ENCODE data around the gene CNOT11.
"Not testable (repeated sequence)": the region's sequence is repeated elsewhere in the genome, so short reads cannot be mapped to it uniquely, and the experiment has no call there.

The CNOT11 gene

GRCh38 chr2:101248756-101249155, 3.9 kb upstream of the CNOT11 start:
- DNase-seq, result not testable (repeated sequence)

GRCh38 chr2:101249826-101250225, 2.9 kb upstream of the CNOT11 start:
- no peak for DNase-seq

GRCh38 chr2:101251246-101251781, 1.4 kb upstream of the CNOT11 start:
- not testable (repeated sequence) for DNase-seq

GRCh38 chr2:101251844-101252407, 760 bp upstream of the CNOT11 start:
- DNase-seq, result peak; percentile 64

GRCh38 chr2:101253013-101253702, 472 bp downstream of the CNOT11 start:
- peak; percentile 33 for DNase-seq

GRCh38 chr2:101253703-101254450, 1.2 kb downstream of the CNOT11 start:
- no peak for DNase-seq

- DNase-seq, result no peak
Measured at GRCh38 chr2:101255501-101255900, 2.8 kb downstream of the CNOT11 start.

- DNase-seq, result no peak
Measured at GRCh38 chr2:101256316-101256715, 3.6 kb downstream of the CNOT11 start.

GRCh38 chr2:101258804-101259203, 6.1 kb downstream of the CNOT11 start:
- no peak for DNase-seq

GRCh38 chr2:101262142-101262541, 9.5 kb downstream of the CNOT11 start:
- no peak for DNase-seq

- DNase-seq, result no peak
Measured at GRCh38 chr2:101263377-101263800, 10.7 kb downstream of the CNOT11 start.

GRCh38 chr2:101264360-101264939, 11.8 kb downstream of the CNOT11 start:
- no peak for DNase-seq

- no peak for DNase-seq
Measured at GRCh38 chr2:101265893-101266499, 13.3 kb downstream of the CNOT11 start.

GRCh38 chr2:101267671-101268656, 15.3 kb downstream of the CNOT11 start:
- DNase-seq, result no peak

- DNase-seq, result no peak
Measured at GRCh38 chr2:101270700-101271259, 18.1 kb downstream of the CNOT11 start.

- DNase-seq, result no peak
Measured at GRCh38 chr2:101272045-101272784, 19.5 kb downstream of the CNOT11 start.

GRCh38 chr2:101273056-101273455, 20.4 kb downstream of the CNOT11 start:
- no peak for DNase-seq

GRCh38 chr2:101274142-101274541, 21.5 kb downstream of the CNOT11 start:
- DNase-seq, result no peak

GRCh38 chr2:101277111-101277510, 24.4 kb downstream of the CNOT11 start:
- DNase-seq, result no peak

GRCh38 chr2:101278925-101279324, 26.2 kb downstream of the CNOT11 start:
- no peak for DNase-seq

- DNase-seq, result no peak
Measured at GRCh38 chr2:101281482-101281881, 28.8 kb downstream of the CNOT11 start.
